A549 (cell line): Measurements from ENCODE around the gene RCE1.

Experiments used
- BHLHE40 ChIP-seq: IDR thresholded peaks from 2 replicates; pipeline ENCODE4 v1.6.1; 2012; ENCODE audit warnings: low read depth, low read length, inconsistent platforms
- HDAC2 ChIP-seq: fragments of 200-600 bp; sonication (generic); IDR thresholded peaks from 2 replicates; pipeline ENCODE4 v1.6.1; 2016
- MAFK ChIP-seq: fragments of 450-650 bp; IDR thresholded peaks from 2 replicates; pipeline ENCODE4 v1.6.1; 2014; ENCODE audit not compliant: partially characterized antibody
- TF ChIP-seq, protein P1 (sequence below): fragments of >200 bp; sonication (Bioruptor Twin); formaldehyde crosslinking; IDR thresholded peaks from 3 replicates; pipeline ENCODE4 v1.5.1; 2016
- TF ChIP-seq, protein P2 (sequence below): IDR thresholded peaks from 2 replicates; pipeline ENCODE4 v1.6.1; 2012
- TF ChIP-seq, protein P3 (sequence below): fragments of >200 bp; sonication (Bioruptor Twin); formaldehyde crosslinking; IDR thresholded peaks from 3 replicates; pipeline ENCODE4 v1.6.1; 2016

DNA sequence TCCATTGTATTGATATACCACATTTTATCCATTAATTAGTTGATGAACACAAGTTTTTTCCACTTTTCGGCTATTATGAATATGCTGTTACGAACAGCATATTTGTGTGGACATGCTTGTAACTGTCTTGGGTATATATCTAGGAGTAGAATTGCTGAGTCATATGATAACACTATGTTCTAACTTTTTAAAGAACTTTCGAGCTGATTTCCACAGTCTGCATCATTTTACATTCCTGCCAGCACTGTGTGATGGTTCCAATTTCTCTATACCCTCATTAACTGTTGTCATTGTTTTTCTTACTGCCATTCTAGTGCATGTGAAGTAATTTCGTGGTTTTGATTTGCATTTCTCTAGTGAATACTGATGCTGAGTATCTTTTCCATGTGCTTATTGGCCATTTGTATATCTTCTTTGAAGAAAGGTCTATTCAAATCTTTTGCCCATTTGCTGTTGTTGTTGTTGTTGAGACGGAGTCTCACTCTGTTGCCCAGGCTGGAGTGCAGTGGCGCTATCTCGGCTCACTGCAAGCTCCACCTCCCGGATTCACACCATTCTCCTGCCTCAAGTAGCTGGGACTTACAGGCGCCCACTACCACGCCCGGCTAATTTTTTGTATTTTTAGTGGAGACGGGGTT, 7.4 kb upstream of the RCE1 start:
- TF ChIP-seq MAFK (peak; percentile 97), HDAC2 (no peak), BHLHE40 (no peak)
- TF ChIP-seq, protein P1, sequence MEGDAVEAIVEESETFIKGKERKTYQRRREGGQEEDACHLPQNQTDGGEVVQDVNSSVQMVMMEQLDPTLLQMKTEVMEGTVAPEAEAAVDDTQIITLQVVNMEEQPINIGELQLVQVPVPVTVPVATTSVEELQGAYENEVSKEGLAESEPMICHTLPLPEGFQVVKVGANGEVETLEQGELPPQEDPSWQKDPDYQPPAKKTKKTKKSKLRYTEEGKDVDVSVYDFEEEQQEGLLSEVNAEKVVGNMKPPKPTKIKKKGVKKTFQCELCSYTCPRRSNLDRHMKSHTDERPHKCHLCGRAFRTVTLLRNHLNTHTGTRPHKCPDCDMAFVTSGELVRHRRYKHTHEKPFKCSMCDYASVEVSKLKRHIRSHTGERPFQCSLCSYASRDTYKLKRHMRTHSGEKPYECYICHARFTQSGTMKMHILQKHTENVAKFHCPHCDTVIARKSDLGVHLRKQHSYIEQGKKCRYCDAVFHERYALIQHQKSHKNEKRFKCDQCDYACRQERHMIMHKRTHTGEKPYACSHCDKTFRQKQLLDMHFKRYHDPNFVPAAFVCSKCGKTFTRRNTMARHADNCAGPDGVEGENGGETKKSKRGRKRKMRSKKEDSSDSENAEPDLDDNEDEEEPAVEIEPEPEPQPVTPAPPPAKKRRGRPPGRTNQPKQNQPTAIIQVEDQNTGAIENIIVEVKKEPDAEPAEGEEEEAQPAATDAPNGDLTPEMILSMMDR, result no peak
- TF ChIP-seq, protein P2, sequence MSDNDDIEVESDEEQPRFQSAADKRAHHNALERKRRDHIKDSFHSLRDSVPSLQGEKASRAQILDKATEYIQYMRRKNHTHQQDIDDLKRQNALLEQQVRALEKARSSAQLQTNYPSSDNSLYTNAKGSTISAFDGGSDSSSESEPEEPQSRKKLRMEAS, result no peak
- TF ChIP-seq, protein P3, sequence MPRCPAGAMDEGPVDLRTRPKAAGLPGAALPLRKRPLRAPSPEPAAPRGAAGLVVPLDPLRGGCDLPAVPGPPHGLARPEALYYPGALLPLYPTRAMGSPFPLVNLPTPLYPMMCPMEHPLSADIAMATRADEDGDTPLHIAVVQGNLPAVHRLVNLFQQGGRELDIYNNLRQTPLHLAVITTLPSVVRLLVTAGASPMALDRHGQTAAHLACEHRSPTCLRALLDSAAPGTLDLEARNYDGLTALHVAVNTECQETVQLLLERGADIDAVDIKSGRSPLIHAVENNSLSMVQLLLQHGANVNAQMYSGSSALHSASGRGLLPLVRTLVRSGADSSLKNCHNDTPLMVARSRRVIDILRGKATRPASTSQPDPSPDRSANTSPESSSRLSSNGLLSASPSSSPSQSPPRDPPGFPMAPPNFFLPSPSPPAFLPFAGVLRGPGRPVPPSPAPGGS, result no peak
